Measurements from ENCODE around the gene PRR20G. TPM values are rescaled to one million over a fixed set of nuclear protein-coding genes. Genes with fewer than 3 reads are reported as not detected.
"Not testable (repeated sequence)": the region's sequence is repeated elsewhere in the genome, so short reads cannot be mapped to it uniquely, and the experiment has no call there.

Gene PRR20G
- total RNA-seq, 3 donors from 2014 or later: not detected

GRCh38 chr3:127320529-127321121 lies 32.8 kb upstream of the PRR20G start:
- ATAC-seq (no peak), DNase-seq (no peak)
- no peaks in the 10 kb centered on the region for H3K9me3 ChIP-seq
- H3K4me3 ChIP-seq: no peak overlapping the region
- H3K36me3 ChIP-seq (ENCODE audit: low read depth): no peaks in the 10 kb centered on the region
- H3K4me1 ChIP-seq (ENCODE audit: low read depth): no peaks in the 10 kb centered on the region
- intact Hi-C loops (cut with DNase I, micrococcal nuclease): no loop called here
- TF ChIP-seq CTCF (IDR thresholded peaks at IDR 0.05): no peak

GRCh38 chr3:127316685-127317084 lies 28.8 kb upstream of the PRR20G start:
- no peaks in the 10 kb centered on the region for H3K9me3 ChIP-seq
- ATAC-seq (no peak), DNase-seq (no peak)
- no peak for TF ChIP-seq CTCF (IDR thresholded peaks at IDR 0.05)
- H3K4me1 ChIP-seq (ENCODE audit: low read depth): no peaks in the 10 kb centered on the region
- intact Hi-C loops (cut with DNase I, micrococcal nuclease): no loop called here
- H3K36me3 ChIP-seq (ENCODE audit: low read depth): no peaks in the 10 kb centered on the region
- H3K4me3 ChIP-seq: no peak overlapping the region

- ATAC-seq: no peak
- TF ChIP-seq CTCF (IDR thresholded peaks at IDR 0.05): no peak
- intact Hi-C loops (cut with DNase I, micrococcal nuclease): no loop called here
- DNase-seq: no peak
- Histone ChIP-seq H3K4me1 (ENCODE audit: low read depth) (no peaks in the 10 kb centered on the region), H3K4me3 (no peak overlapping the region), H3K36me3 (ENCODE audit: low read depth) (no peaks in the 10 kb centered on the region), H3K9me3 (no peaks in the 10 kb centered on the region)
Observed at GRCh38 chr3:127312818-127313217, 25.0 kb upstream of the PRR20G start.

GRCh38 chr3:127308821-127309220 lies 21.0 kb upstream of the PRR20G start:
- DNase-seq; H3K4me3 ChIP-seq; ATAC-seq; H3K9me3 ChIP-seq; H3K36me3 ChIP-seq (ENCODE audit: low read depth); intact Hi-C loops (cut with DNase I, micrococcal nuclease); H3K4me1 ChIP-seq (ENCODE audit: low read depth): not testable (repeated sequence)

GRCh38 chr3:127307916-127308315 lies 20.1 kb upstream of the PRR20G start:
- intact Hi-C loops (cut with DNase I, micrococcal nuclease): no loop called here

More at GRCh38 chr3:127307916-127308315, 20.1 kb upstream of the PRR20G start:
- DNase-seq (no peak), ATAC-seq (no peak)
- no peaks in the 10 kb centered on the region for H3K9me3 ChIP-seq
- H3K4me1 ChIP-seq (ENCODE audit: low read depth): no peaks in the 10 kb centered on the region
- no peaks in the 10 kb centered on the region for H3K36me3 ChIP-seq (ENCODE audit: low read depth)
- H3K4me3 ChIP-seq: no peak overlapping the region
- no peak for TF ChIP-seq CTCF (IDR thresholded peaks at IDR 0.05)
